Mesothelial cell of epicardium (in vitro differentiated cells): ENCODE data around the gene MITF. TPM values are rescaled to one million over a fixed set of nuclear protein-coding genes. Genes with fewer than 3 reads are reported as not detected.

Source experiments
- DNase-seq, 2 experiments: peaks; one replicate each; pipeline ENCODE4 v3.0.0; 2021; ENCODE audit warnings: low spot score in 2 of 2; ENCODE audit not compliant: unreplicated experiment in 2 of 2
- H3K27ac Mint-ChIP-seq: 2 replicates; pipeline ENCODE4 v1.8.0; 2021; ENCODE audit warnings: mixed read lengths
- H3K27me3 Mint-ChIP-seq: 2 replicates; pipeline ENCODE4 v1.8.0; 2021; ENCODE audit warnings: low read depth, mixed read lengths
- H3K36me3 Mint-ChIP-seq: 2 replicates; pipeline ENCODE4 v1.8.0; 2021; ENCODE audit warnings: mixed read lengths
- H3K4me1 Mint-ChIP-seq: 2 replicates; pipeline ENCODE4 v1.8.0; 2021; ENCODE audit warnings: mixed read lengths
- H3K4me3 Mint-ChIP-seq: 2 replicates; pipeline ENCODE4 v1.8.0; 2021; ENCODE audit warnings: mild to moderate bottlenecking, moderate library complexity, mixed read lengths
- H3K9me3 Mint-ChIP-seq: 2 replicates; pipeline ENCODE4 v1.8.0; 2021; ENCODE audit warnings: mixed read lengths
- CTCF ChIP-seq: fragments of 200-600 bp; sonication (generic); IDR thresholded peaks from one replicate; pipeline ENCODE4 v1.5.0; 2021; ENCODE audit warnings: antibody characterized with exemption; ENCODE audit not compliant: unreplicated experiment
- total RNA-seq: library from RNA; stranded (reverse); gene quantifications from 3 replicates; pipeline ENCODE4 v1.2.1, GENCODE V29; 2021

MITF gene
- total RNA-seq, 1 donor from 2014 or later = 7.0 TPM

GRCh38 chr3:69761896-69762767 is 22.9 kb downstream of the MITF start:
- H3K36me3 Mint-ChIP-seq = no peaks in the 10 kb centered on the region
- no peak overlapping the region for H3K4me3 Mint-ChIP-seq
- DNase-seq = no peak
- H3K27ac Mint-ChIP-seq = no peak overlapping the region
- TF ChIP-seq CTCF = no peak
- peaks cover 47% of the 10 kb centered on the region for H3K4me1 Mint-ChIP-seq
- H3K9me3 Mint-ChIP-seq = no peaks in the 10 kb centered on the region
- H3K27me3 Mint-ChIP-seq = no peaks in the 10 kb centered on the region

- H3K27ac Mint-ChIP-seq = no peak overlapping the region
- no peak for DNase-seq
Observed at GRCh38 chr3:69762768-69763229, 23.5 kb downstream of the MITF start.

GRCh38 chr3:69763458-69763857 is 24.2 kb downstream of the MITF start:
- Mint-ChIP-seq H3K4me1 (peaks cover 53% of the 10 kb centered on the region), H3K9me3 (no peaks in the 10 kb centered on the region), H3K36me3 (no peaks in the 10 kb centered on the region), H3K4me3 (no peak overlapping the region), H3K27me3 (no peaks in the 10 kb centered on the region), H3K27ac (no peak overlapping the region)
- no peak for DNase-seq
- TF ChIP-seq CTCF = no peak

More at GRCh38 chr3:69762768-69763229, 23.5 kb downstream of the MITF start:
- no peaks in the 10 kb centered on the region for H3K9me3 Mint-ChIP-seq
- peaks cover 47% of the 10 kb centered on the region for H3K4me1 Mint-ChIP-seq
- no peak overlapping the region for H3K4me3 Mint-ChIP-seq
- H3K27me3 Mint-ChIP-seq = no peaks in the 10 kb centered on the region
- H3K36me3 Mint-ChIP-seq = no peaks in the 10 kb centered on the region
- no peak for TF ChIP-seq CTCF

- peaks cover 57% of the 10 kb centered on the region for H3K4me1 Mint-ChIP-seq
- H3K9me3 Mint-ChIP-seq = no peaks in the 10 kb centered on the region
- peak overlapping the region; percentile 62 for H3K27ac Mint-ChIP-seq
- no peak for TF ChIP-seq CTCF
- no peak overlapping the region for H3K4me3 Mint-ChIP-seq
- H3K36me3 Mint-ChIP-seq = no peaks in the 10 kb centered on the region
- no peaks in the 10 kb centered on the region for H3K27me3 Mint-ChIP-seq
- DNase-seq = no peak
Observed at GRCh38 chr3:69764121-69764741, 25.0 kb downstream of the MITF start.

- no peak overlapping the region for H3K4me3 Mint-ChIP-seq
- H3K36me3 Mint-ChIP-seq = no peaks in the 10 kb centered on the region
- H3K4me1 Mint-ChIP-seq = peaks cover 61% of the 10 kb centered on the region
- no peaks in the 10 kb centered on the region for H3K9me3 Mint-ChIP-seq
- DNase-seq = no peak
- no peaks in the 10 kb centered on the region for H3K27me3 Mint-ChIP-seq
- no peak for TF ChIP-seq CTCF
- peak overlapping the region; percentile 62 for H3K27ac Mint-ChIP-seq
Observed at GRCh38 chr3:69764861-69765260, 25.6 kb downstream of the MITF start.
